HG03135 (cell line): ENCODE data around the gene ZNF592.
"Not testable (repeated sequence)": the region's sequence is repeated elsewhere in the genome, so short reads cannot be mapped to it uniquely, and the experiment has no call there.

Experiments used
- ATAC-seq: cut with Tn5 transposase; IDR thresholded peaks from one replicate; pipeline ENCODE4 v1.9.1; 2021; ENCODE audit warnings: mild to moderate bottlenecking, moderate library complexity; ENCODE audit not compliant: unreplicated experiment

ZNF592 gene

DNA sequence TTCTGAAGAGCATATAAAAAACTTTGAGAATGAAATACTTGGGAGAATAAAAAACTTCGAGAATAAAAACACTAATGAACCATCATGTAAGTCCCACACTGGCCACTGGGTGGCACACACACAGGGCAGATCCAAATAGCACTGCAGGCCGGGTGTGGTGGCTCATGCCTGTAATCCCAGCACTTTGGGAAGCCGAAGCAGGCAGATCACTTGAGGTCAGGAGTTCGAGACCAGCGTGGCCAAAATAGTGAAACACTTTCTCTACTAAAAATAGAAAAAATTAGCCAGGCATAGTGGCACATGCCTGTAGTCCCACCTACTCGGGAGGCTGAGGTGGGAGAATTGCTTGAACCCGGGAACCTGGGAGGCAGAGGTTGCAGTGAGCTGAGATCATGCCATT, 97.2 kb downstream of the ZNF592 start:
- not testable (repeated sequence) for ATAC-seq

DNA sequence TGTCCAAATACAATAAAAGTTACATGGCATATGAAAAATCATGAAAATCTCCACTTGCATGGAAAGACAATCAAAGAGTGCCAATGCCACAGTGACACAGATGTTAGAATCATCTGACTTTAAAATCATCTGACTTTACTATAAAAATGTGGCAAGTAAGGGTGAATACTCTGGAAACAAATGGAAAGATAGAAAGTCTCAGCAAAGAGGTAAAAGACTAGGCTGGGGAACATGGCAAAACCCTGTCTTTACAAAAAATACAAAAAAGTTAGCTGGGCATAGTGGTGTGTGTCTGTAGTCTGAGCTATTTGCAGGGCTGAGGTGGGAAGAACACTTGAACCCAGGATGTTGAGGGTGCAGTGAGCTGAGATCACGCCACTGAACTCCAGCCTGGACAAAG, 97.9 kb downstream of the ZNF592 start:
- no peak for ATAC-seq

DNA sequence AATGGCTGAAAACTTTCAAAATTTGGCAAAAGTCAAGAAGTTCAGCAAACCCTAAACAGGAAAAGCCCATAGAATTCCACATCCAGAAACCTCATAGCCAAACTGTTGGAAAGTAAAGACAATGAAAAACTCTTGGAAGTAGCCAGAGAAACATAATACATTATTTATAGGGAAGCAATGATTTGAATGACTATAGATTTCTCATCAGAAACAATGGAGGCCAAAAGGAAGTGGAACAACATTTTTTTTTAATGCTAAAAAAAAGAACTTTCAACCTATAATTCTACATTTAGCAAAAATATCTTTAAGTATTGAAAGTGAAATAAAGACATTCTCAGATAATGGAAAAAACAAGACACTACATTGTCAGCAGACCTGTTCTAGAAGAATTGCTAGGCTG, 99.0 kb downstream of the ZNF592 start:
- no peak for ATAC-seq

DNA sequence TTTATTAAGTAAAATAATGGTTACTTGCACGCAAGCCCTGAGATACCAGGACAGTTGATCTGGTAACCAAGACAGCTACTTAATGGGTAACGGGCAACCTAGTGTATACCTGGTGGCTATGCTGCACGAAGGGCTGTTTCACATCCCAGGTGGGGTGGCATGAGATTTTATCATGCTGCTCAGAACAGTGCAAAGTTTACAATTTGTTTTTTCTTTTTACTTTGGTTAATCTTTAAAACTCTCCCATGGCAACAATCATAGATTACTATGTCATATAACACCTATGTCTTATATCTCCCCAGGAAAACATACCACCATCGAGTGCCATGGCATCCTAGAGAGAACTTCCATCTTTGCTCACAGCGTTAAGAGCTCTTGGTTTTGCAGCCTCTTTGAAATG, 103.8 kb downstream of the ZNF592 start:
- ATAC-seq = no peak

DNA sequence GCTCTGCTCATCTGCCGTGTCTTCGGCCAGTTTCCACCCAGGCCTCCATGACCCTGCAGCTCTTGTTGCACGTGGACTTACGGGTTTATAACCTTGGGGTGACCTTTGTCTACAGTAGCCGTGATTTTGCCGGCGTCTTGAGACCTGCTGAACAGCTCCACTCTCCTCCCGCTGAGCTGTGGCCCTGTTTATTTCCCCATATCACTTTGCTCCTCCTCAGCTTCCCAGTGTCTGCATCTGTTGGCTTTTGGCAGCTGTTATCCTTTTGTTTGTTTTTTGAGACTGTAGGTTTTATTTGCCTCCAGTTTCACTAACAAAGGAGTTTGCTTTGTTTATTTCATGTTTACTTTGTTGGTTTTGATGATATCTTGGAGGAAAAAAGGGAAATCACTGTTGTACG, 106.7 kb downstream of the ZNF592 start:
- ATAC-seq = no peak

DNA sequence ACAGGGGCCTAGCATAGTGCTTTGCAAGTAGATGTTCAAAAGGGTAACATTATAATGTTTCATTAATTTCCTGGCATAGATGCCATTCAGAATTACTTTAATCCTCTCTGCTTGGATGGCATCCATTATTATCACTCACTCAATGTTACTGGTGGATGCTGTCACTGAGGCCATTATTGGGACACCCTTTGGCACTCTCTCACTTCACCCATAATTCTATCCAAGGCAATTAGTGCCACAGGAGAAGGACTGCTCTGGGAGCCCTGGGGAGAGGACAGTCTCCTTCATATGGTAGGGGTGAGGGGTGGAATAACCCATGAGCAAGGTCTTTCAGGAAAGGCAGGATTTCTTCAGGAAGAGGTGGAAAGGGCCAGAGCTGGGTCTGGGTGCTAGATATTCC, 107.4 kb downstream of the ZNF592 start:
- ATAC-seq = no peak
